Hippocampal formation (tissue), 2 donors: ENCODE measurements around the gene ZSCAN5B.
"Not testable (repeated sequence)": the region's sequence is repeated elsewhere in the genome, so short reads cannot be mapped to it uniquely, and the experiment has no call there.

ENCODE experiments used
- DNase-seq, 2 donors: peaks; one replicate each; lab custom pipeline; 2025; lab: John Stamatoyannopoulos, UW

Gene ZSCAN5B

GRCh38 chr19:56176310-56176709 lies 21.3 kb downstream of the ZSCAN5B start:
- not testable (repeated sequence) for DNase-seq

GRCh38 chr19:56175861-56176307 lies 21.7 kb downstream of the ZSCAN5B start, which contains the start of gene GALP:
Gene GALP (plus strand): TSS chr19:56176008. CDS start chr19:56177109, 1,101 bp downstream.
- DNase-seq = not testable (repeated sequence)

GRCh38 chr19:56174550-56174949 lies 23.0 kb downstream of the ZSCAN5B start:
- no peak for DNase-seq

GRCh38 chr19:56174086-56174485 lies 23.5 kb downstream of the ZSCAN5B start:
- DNase-seq = no peak

GRCh38 chr19:56170261-56170660 lies 27.3 kb downstream of the ZSCAN5B start:
- DNase-seq = no peak

- DNase-seq = no peak
These were observed 30.5 kb downstream of the ZSCAN5B start for GRCh38 chr19:56167064-56167578.

- no peak for DNase-seq
These were observed 34.5 kb downstream of the ZSCAN5B start for GRCh38 chr19:56163097-56163496.

GRCh38 chr19:56162258-56162657 lies 35.3 kb downstream of the ZSCAN5B start:
- no peak for DNase-seq

- no peak for DNase-seq
These were observed 36.0 kb downstream of the ZSCAN5B start for GRCh38 chr19:56161534-56161933.

GRCh38 chr19:56159622-56160271 lies 37.8 kb downstream of the ZSCAN5B start:
- DNase-seq = no peak

GRCh38 chr19:56159009-56159559 lies 38.5 kb downstream of the ZSCAN5B start:
- no peak for DNase-seq

- no peak for DNase-seq
These were observed 39.3 kb downstream of the ZSCAN5B start for GRCh38 chr19:56158170-56158757.

- no peak for DNase-seq
These were observed 40.8 kb downstream of the ZSCAN5B start for GRCh38 chr19:56156768-56157167.

GRCh38 chr19:56155124-56155687 lies 42.4 kb downstream of the ZSCAN5B start:
- no peak for DNase-seq

GRCh38 chr19:56153507-56153906 lies 44.1 kb downstream of the ZSCAN5B start:
- no peak for DNase-seq

- no peak for DNase-seq
These were observed 44.9 kb downstream of the ZSCAN5B start for GRCh38 chr19:56152644-56153043.

- no peak for DNase-seq
These were observed 47.2 kb downstream of the ZSCAN5B start for GRCh38 chr19:56150358-56150757.

GRCh38 chr19:56149656-56150038 lies 47.9 kb downstream of the ZSCAN5B start:
- DNase-seq = no peak

GRCh38 chr19:56148955-56149655 lies 48.5 kb downstream of the ZSCAN5B start:
- not testable (repeated sequence) for DNase-seq

- no peak for DNase-seq
These were observed 49.5 kb downstream of the ZSCAN5B start for GRCh38 chr19:56148096-56148495.

- no peak for DNase-seq
These were observed 50.3 kb downstream of the ZSCAN5B start for GRCh38 chr19:56147307-56147706.

GRCh38 chr19:56146904-56147303 lies 50.7 kb downstream of the ZSCAN5B start:
- no peak for DNase-seq
